HL-60 (cell line): ENCODE results near the gene AXIN1.

Source experiments
- DNase-seq, 2 experiments: peaks; one replicate each; pipeline ENCODE4 v3.0.0-alpha.2; 2010 to 2020; ENCODE audit warnings: low read depth in 1 of 2, low spot score in 1 of 2
- H3K27ac ChIP-seq: fragments of 250-450 bp; sonication (Bioruptor Pico); replicated peaks from 2 replicates; pipeline ENCODE4 v1.5.1; 2020; ENCODE audit warnings: mild to moderate bottlenecking, moderate library complexity
- H3K27me3 ChIP-seq: fragments of 250-450 bp; sonication (Bioruptor Pico); 2 replicates; pipeline ENCODE4 v1.5.1; 2021; ENCODE audit warnings: mild to moderate bottlenecking, moderate library complexity; ENCODE audit not compliant: insufficient read depth, poor library complexity, severe bottlenecking
- H3K4me3 ChIP-seq: replicated peaks from 2 replicates; pipeline ENCODE4 v1.5.1; 2011; ENCODE audit warnings: mild to moderate bottlenecking, control low read depth, low read length; ENCODE audit not compliant: insufficient read depth
- GABPA ChIP-seq: IDR thresholded peaks from 2 replicates; pipeline ENCODE4 v1.6.1; 2012; ENCODE audit warnings: low read depth
- POLR2AphosphoS5 ChIP-seq: IDR thresholded peaks from 2 replicates; pipeline ENCODE4 v1.6.1; 2012; ENCODE audit warnings: low read depth
- SPI1 ChIP-seq: IDR thresholded peaks from 2 replicates; pipeline ENCODE4 v1.6.1; 2012; ENCODE audit warnings: low read depth, mild to moderate bottlenecking, borderline replicate concordance
- TF ChIP-seq, protein P1 (sequence below): IDR thresholded peaks from 2 replicates; pipeline ENCODE4 v1.6.1; 2012; ENCODE audit warnings: low read depth; ENCODE audit not compliant: insufficient replicate concordance
- TF ChIP-seq, protein P2 (sequence below): IDR thresholded peaks from one replicate; pipeline ENCODE4 v1.5.1; 2011; ENCODE audit warnings: low read length, control low read depth, inconsistent platforms; ENCODE audit not compliant: insufficient read depth

The AXIN1 gene

GRCh38 chr16:255183-255582 lies 97.3 kb downstream of the AXIN1 start:
- H3K27ac ChIP-seq, result no peak overlapping the region
- no peak overlapping the region for H3K4me3 ChIP-seq
- TF ChIP-seq POLR2AphosphoS5 (no peak), SPI1 (no peak), GABPA (no peak)
- TF ChIP-seq, protein P1, sequence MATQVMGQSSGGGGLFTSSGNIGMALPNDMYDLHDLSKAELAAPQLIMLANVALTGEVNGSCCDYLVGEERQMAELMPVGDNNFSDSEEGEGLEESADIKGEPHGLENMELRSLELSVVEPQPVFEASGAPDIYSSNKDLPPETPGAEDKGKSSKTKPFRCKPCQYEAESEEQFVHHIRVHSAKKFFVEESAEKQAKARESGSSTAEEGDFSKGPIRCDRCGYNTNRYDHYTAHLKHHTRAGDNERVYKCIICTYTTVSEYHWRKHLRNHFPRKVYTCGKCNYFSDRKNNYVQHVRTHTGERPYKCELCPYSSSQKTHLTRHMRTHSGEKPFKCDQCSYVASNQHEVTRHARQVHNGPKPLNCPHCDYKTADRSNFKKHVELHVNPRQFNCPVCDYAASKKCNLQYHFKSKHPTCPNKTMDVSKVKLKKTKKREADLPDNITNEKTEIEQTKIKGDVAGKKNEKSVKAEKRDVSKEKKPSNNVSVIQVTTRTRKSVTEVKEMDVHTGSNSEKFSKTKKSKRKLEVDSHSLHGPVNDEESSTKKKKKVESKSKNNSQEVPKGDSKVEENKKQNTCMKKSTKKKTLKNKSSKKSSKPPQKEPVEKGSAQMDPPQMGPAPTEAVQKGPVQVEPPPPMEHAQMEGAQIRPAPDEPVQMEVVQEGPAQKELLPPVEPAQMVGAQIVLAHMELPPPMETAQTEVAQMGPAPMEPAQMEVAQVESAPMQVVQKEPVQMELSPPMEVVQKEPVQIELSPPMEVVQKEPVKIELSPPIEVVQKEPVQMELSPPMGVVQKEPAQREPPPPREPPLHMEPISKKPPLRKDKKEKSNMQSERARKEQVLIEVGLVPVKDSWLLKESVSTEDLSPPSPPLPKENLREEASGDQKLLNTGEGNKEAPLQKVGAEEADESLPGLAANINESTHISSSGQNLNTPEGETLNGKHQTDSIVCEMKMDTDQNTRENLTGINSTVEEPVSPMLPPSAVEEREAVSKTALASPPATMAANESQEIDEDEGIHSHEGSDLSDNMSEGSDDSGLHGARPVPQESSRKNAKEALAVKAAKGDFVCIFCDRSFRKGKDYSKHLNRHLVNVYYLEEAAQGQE, result no peak
- TF ChIP-seq, protein P2, sequence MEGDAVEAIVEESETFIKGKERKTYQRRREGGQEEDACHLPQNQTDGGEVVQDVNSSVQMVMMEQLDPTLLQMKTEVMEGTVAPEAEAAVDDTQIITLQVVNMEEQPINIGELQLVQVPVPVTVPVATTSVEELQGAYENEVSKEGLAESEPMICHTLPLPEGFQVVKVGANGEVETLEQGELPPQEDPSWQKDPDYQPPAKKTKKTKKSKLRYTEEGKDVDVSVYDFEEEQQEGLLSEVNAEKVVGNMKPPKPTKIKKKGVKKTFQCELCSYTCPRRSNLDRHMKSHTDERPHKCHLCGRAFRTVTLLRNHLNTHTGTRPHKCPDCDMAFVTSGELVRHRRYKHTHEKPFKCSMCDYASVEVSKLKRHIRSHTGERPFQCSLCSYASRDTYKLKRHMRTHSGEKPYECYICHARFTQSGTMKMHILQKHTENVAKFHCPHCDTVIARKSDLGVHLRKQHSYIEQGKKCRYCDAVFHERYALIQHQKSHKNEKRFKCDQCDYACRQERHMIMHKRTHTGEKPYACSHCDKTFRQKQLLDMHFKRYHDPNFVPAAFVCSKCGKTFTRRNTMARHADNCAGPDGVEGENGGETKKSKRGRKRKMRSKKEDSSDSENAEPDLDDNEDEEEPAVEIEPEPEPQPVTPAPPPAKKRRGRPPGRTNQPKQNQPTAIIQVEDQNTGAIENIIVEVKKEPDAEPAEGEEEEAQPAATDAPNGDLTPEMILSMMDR, result no peak
- DNase-seq, result no peak
- H3K27me3 ChIP-seq, result no peaks in the 10 kb centered on the region

DNA sequence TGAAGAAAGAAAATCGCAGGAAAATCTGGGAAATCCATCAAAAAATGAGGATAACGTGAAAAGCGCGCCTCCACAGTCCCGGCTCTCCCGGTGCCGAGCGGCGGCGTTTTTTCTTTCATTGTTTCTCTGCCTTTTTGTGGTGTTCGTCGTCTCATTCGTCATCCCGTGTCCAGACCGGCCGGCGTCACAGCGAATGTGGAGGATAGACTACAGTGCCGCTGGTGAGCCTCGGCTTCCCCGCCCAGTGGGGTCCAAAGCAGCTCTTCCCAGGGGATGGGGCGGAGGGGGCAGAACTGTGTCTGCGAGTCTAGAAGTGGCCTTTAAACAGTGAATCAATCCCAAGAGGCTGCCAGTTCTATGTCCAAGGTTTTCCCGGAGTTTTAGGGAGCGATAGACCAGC lies 98.1 kb downstream of the AXIN1 start:
- no peak overlapping the region for H3K4me3 ChIP-seq
- DNase-seq, result no peak
- no peaks in the 10 kb centered on the region for H3K27me3 ChIP-seq
- no peak overlapping the region for H3K27ac ChIP-seq
- no peak for TF ChIP-seq SPI1
- TF ChIP-seq, protein P2, result no peak
- TF ChIP-seq POLR2AphosphoS5, result no peak
- TF ChIP-seq, protein P1, result no peak
- TF ChIP-seq GABPA, result no peak

GRCh38 chr16:253833-254232 lies 98.7 kb downstream of the AXIN1 start:
- no peak overlapping the region for H3K4me3 ChIP-seq
- H3K27me3 ChIP-seq, result no peaks in the 10 kb centered on the region
- no peak for DNase-seq
- H3K27ac ChIP-seq, result no peak overlapping the region
- no peak for TF ChIP-seq GABPA
- no peak for TF ChIP-seq SPI1
- TF ChIP-seq, protein P2, result no peak
- no peak for TF ChIP-seq POLR2AphosphoS5
- TF ChIP-seq, protein P1, result no peak
